GM12891 (cell line): Measurements from ENCODE around the gene TSR3.
A peak's percentile ranks its signal among the peaks of the same experiment; 100 is the strongest.

Source experiments
- PAX5 ChIP-seq: IDR thresholded peaks from 2 replicates; pipeline ENCODE4 v1.6.1; 2011; ENCODE audit warnings: low read length, moderate library complexity, mild to moderate bottlenecking; ENCODE audit not compliant: insufficient read depth, severe bottlenecking
- POLR2A ChIP-seq: IDR thresholded peaks from 2 replicates; pipeline ENCODE4 v1.6.1; 2011; ENCODE audit warnings: low read depth, low read length, control low read depth
- POLR2AphosphoS5 ChIP-seq: IDR thresholded peaks from 2 replicates; pipeline ENCODE4 v1.6.1; 2011; ENCODE audit warnings: low read depth, low read length, control low read depth
- POU2F2 ChIP-seq: IDR thresholded peaks from 2 replicates; pipeline ENCODE4 v1.6.1; 2011; ENCODE audit warnings: low read depth, mild to moderate bottlenecking, control low read depth, low read length, moderate library complexity
- SPI1 ChIP-seq: IDR thresholded peaks from 2 replicates; pipeline ENCODE4 v1.6.1; 2011; ENCODE audit warnings: low read depth, low read length, control low read depth
- TAF1 ChIP-seq: IDR thresholded peaks from 2 replicates; pipeline ENCODE4 v1.6.1; 2011; ENCODE audit warnings: low read depth, low read length, control low read depth

DNA sequence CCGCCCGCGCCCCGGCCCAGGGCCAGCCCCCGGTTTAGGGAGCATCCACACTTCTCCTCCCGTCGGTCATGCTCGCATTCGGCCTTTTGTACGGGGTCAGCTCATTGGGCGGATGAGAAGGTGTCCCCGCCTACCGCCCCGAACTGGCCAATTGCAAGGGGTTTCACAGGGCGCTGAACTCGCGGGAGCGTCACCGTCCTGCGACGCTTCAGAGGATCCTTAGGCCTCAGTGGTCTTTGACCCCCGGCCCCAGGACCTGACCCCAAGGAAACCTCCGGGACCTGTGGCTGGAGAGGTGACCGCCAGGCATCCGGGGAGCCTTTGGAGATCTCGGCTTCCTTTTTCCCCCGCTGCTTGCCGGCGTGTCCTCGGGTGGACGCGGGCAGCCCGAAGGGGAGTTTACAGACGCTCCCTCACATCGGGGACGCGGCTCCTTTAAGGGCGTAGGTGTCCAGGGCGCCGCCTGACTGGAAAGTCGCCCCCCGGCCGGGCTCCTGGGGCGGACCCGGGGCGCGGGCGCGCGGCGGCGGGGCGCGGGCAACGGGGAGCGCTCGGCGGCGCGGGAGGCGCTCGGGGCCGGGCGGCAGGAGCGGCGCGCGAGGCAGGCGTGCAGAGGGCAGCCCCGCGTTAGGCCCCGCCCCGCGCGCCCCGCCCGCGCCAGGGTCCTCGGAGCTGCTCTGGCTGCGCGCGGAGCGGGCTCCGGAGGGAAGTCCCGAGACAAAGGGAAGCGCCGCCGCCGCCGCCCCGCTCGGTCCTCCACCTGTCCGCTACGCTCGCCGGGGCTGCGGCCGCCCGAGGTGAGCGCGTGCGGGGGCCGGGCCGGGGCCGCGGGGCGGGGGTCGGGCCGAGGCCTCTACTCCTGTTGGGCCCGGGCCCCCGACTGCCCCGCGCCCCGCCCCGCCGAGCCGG, 42.4 kb downstream of the TSR3 start, which contains the start of gene UBE2I:
- TF ChIP-seq POLR2AphosphoS5: no peak
- 0 out of 2 replicates have a peak, but pooled peaks have one; percentile 17 for TF ChIP-seq POLR2A
- TF ChIP-seq TAF1: peak; percentile 34
- peak; percentile 30 for TF ChIP-seq PAX5
- 0 out of 2 replicates have a peak, but pooled peaks have one; percentile 41 for TF ChIP-seq POU2F2
- TF ChIP-seq SPI1: peak; percentile 17; the same call in 1 of the 2 replicates
